ENCODE results near the gene MS4A10. TPM values are rescaled to one million over a fixed set of nuclear protein-coding genes. Genes with fewer than 3 reads are reported as not detected.

Gene MS4A10
- total RNA-seq, 1 experiment from 2014 or later: not detected

- Mint-ChIP-seq H3K27ac (no peak overlapping the region), H3K36me3 (peaks cover 13% of the 10 kb centered on the region), H3K27me3 (ENCODE audit: low read depth) (peaks cover 9% of the 10 kb centered on the region; the same call in 1 of the 2 replicates), H3K4me3 (no peak overlapping the region), H3K9me3 (peaks cover 26% of the 10 kb centered on the region), H3K4me1 (no peaks in the 10 kb centered on the region)
- no peak for ATAC-seq
- ChIA-PET CTCF (interaction anchor here (1.1 to 1.4 kb wide), 2 partner anchors 38 to 58 kb away, joined by 3 to 4 read pairs; partner anchors contain the start of gene MS4A15), POLR2A (no interaction called here)
- no peak for TF ChIP-seq NR1H2 (CRISPR knock-in tag; IDR thresholded peaks at IDR 0.05)
- no peak for TF ChIP-seq JUN (CRISPR knock-in tag; IDR thresholded peaks at IDR 0.05)
- no peak for TF ChIP-seq PRRX2 (CRISPR knock-in tag; IDR thresholded peaks at IDR 0.05)
- TF ChIP-seq ZNF281 (CRISPR knock-in tag; IDR thresholded peaks at IDR 0.05): no peak
- TF ChIP-seq ZNF219 (CRISPR knock-in tag; IDR thresholded peaks at IDR 0.05; ENCODE audit: borderline replicate concordance): no peak
- no peak for TF ChIP-seq FOXK1 (CRISPR knock-in tag; IDR thresholded peaks at IDR 0.05)
- no peak for TF ChIP-seq TEAD4 (CRISPR knock-in tag; IDR thresholded peaks at IDR 0.05)
- no peak for TF ChIP-seq E2F5 (CRISPR knock-in tag; IDR thresholded peaks at IDR 0.05)
- no peak for TF ChIP-seq JAZF1 (CRISPR knock-in tag; IDR thresholded peaks at IDR 0.05)
- TF ChIP-seq MYBL2 (CRISPR knock-in tag; IDR thresholded peaks at IDR 0.05): no peak
- no peak for TF ChIP-seq TP53 (CRISPR knock-in tag; IDR thresholded peaks at IDR 0.05)
- TF ChIP-seq KAT7 (CRISPR knock-in tag; IDR thresholded peaks at IDR 0.05; ENCODE audit: borderline replicate concordance): no peak
- TF ChIP-seq ZMAT4 (CRISPR knock-in tag; IDR thresholded peaks at IDR 0.05): no peak
- TF ChIP-seq ZNF263 (CRISPR knock-in tag; IDR thresholded peaks at IDR 0.05; ENCODE audit: low read depth): no peak
- no peak for TF ChIP-seq SMAD3 (CRISPR knock-in tag; IDR thresholded peaks at IDR 0.05; ENCODE audit: borderline replicate concordance)
- DNase-seq (ENCODE audit: low spot score): no peak
Observed at GRCh38 chr11:60814112-60814511, 29.0 kb downstream of the MS4A10 start.

GRCh38 chr11:60816590-60817157 is 31.5 kb downstream of the MS4A10 start:
- no peak overlapping the region for H3K4me3 Mint-ChIP-seq
- POLR2A ChIA-PET: no interaction called here
- H3K36me3 Mint-ChIP-seq: peaks cover 13% of the 10 kb centered on the region
- no peak overlapping the region for H3K27ac Mint-ChIP-seq
- CTCF ChIA-PET: no interaction called here
- no peaks in the 10 kb centered on the region for H3K4me1 Mint-ChIP-seq
- no peak for DNase-seq (ENCODE audit: low spot score)
- ATAC-seq: no peak
- H3K9me3 Mint-ChIP-seq: peaks cover 26% of the 10 kb centered on the region
- peaks cover 9% of the 10 kb centered on the region; the same call in 1 of the 2 replicates for H3K27me3 Mint-ChIP-seq (ENCODE audit: low read depth)
- TF ChIP-seq AFF4 (CRISPR knock-in tag; IDR thresholded peaks at IDR 0.05; ENCODE audit: borderline replicate concordance) (no peak), AR (CRISPR knock-in tag; IDR thresholded peaks at IDR 0.05) (no peak), FOXP1 (CRISPR knock-in tag; IDR thresholded peaks at IDR 0.05; ENCODE audit: borderline replicate concordance) (no peak), ZNF281 (CRISPR knock-in tag; IDR thresholded peaks at IDR 0.05) (no peak), NFATC4 (CRISPR knock-in tag; IDR thresholded peaks at IDR 0.05) (no peak), MXD4 (CRISPR knock-in tag; IDR thresholded peaks at IDR 0.05; ENCODE audit: borderline replicate concordance) (no peak)

Measured in WTC11 (cell line).